Smooth muscle cell of the coronary artery (primary cell): ENCODE measurements around the gene PGAP6. TPM values are rescaled to one million over a fixed set of nuclear protein-coding genes. Genes with fewer than 3 reads are reported as not detected.

ENCODE experiments used
- total RNA-seq: library from RNA; depleted of rRNA; stranded (reverse); fragments of >200 nt; gene quantifications from 2 replicates; pipeline ENCODE4 v1.2.3, GENCODE V29; 2014; ENCODE audit warnings: low replicate concordance

PGAP6 gene, protein sequence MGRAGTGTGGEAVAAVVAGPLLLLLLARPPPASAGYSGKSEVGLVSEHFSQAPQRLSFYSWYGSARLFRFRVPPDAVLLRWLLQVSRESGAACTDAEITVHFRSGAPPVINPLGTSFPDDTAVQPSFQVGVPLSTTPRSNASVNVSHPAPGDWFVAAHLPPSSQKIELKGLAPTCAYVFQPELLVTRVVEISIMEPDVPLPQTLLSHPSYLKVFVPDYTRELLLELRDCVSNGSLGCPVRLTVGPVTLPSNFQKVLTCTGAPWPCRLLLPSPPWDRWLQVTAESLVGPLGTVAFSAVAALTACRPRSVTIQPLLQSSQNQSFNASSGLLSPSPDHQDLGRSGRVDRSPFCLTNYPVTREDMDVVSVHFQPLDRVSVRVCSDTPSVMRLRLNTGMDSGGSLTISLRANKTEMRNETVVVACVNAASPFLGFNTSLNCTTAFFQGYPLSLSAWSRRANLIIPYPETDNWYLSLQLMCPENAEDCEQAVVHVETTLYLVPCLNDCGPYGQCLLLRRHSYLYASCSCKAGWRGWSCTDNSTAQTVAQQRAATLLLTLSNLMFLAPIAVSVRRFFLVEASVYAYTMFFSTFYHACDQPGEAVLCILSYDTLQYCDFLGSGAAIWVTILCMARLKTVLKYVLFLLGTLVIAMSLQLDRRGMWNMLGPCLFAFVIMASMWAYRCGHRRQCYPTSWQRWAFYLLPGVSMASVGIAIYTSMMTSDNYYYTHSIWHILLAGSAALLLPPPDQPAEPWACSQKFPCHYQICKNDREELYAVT
- 85.1 and 108 TPM in 2 replicates for total RNA-seq

DNA sequence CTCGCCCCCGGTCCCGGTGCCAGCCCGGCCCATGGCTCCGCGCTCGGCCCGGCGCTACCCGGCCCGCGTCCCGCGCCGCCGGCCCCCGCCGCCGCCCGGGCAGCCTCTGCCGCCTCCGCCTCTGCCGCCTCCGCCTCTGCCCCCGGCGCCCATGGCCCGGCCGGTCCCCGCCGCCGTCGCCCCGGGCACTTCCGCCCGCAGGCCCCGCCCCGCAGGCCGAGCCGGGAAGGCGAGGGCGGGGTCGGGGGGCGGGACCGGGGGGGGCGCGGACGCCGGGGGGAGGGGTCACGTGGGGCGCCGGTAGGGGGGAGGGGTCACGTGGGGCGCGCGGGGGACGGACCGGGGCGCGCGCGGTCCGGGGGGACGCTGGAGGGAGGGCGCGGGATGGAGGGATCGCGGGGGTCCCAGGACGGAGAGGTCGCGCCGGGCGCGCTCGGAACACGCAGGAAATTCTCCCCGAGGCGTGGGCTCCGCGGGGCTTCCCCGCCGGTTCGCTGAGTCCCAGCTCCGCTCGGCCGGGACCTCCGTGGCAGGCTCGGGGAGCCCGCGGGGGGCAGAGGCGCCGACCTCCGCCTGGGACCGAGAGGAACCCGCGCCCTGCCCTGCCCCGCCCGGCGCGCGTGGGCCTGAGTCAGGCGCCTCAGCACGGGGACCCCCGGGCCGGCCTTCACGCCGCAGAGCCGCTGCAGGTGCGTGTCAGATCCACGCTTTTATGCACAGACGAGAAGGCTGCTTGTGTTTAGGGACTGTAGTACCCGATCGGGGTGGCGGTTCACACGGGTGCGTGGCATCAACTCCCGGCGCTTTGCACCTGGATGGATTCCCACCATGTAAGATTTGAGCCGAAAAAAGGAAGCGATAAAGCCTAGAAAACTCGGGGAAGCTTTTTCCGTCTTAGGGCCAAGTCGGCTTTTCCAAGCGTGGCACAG, at the start of gene PGAP6:
Gene PGAP6, minus strand, starts transcription at position 190 of the 929 bp plus-strand sequence. Its CDS starts 157 bp downstream, at position 33.

DNA sequence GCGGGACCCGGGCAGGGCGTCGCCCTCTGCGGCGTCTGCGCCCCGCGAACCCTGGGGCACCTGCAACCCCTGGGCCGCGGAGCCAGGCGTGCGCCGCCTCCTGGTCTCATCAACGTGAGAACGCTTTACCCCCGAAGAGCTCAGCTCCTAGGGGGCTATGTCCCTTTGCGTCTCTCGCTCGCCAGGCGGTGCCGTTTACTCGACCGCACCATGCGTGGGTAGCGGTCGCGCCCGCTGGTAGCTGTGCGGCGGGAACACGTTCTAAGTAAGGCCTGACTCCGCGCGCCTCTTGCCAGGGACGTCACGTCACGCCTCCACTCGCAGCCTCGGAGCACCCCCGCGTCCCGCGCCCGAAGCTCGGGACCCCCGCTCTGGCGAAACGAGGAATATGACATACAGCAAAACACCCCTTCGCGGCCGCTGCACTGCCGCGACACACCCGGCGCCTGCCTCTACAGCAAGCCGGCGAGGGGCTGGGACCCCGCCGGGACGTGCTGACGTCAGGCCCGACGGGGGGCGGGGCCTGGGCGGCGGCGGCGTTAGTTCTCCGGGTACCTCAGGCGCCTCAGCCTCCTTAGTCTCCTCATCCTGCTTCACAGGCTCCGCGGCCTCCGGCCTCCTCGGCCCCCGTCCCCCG, 43.4 kb upstream of the PGAP6 start, which contains the start of gene RAB11FIP3:
Gene RAB11FIP3, plus strand, starts transcription at position 568 of the 637 bp plus-strand sequence. CDS start 358 bp downstream, outside the sequence.

DNA sequence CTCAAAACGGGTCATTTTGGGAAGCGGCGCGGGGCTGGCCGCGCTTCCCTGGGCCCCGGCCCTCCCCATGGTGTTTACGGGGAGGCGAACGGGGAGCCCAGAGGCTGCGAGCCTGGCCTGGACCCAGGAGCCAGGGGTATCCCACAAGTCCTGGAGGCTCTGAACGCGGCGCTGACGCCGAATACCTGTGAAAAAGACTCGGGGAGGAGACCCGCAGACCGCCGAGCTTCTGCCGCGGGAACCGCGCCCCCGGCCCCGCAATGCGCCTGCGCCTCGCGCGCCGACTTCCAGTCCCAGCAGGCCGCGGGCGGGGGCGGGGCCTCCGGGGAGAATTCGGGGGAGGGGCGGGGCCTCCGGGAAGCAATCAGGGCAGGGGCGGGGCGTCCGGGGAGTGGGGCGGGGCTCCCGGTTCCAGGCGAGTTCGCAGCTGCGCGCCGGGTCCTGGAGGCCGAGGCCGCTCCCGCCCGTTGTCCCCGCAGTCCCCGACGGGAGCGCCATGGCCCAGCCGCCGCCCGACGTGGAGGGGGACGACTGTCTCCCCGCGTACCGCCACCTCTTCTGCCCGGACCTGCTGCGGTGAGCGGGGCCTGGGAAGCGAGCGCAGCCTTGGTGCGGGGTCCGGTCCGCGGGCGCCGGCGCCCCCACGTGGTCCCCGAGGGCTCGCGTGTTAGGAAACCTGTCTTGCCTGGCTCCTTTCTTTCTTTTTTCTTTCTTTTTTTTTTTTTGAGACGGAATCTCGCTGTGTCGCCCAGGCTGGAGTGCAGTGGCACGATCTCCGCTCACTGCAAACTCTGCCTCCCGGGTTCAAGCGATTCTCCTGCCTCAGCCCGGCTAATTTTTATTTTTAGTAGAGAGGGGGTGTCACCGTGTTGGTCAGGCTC, 19.9 kb upstream of the PGAP6 start, which contains the start of gene DECR2:
Gene DECR2, plus strand, starts transcription at position 418 of the 881 bp plus-strand sequence. Its CDS starts 79 bp downstream, at position 497.

DNA sequence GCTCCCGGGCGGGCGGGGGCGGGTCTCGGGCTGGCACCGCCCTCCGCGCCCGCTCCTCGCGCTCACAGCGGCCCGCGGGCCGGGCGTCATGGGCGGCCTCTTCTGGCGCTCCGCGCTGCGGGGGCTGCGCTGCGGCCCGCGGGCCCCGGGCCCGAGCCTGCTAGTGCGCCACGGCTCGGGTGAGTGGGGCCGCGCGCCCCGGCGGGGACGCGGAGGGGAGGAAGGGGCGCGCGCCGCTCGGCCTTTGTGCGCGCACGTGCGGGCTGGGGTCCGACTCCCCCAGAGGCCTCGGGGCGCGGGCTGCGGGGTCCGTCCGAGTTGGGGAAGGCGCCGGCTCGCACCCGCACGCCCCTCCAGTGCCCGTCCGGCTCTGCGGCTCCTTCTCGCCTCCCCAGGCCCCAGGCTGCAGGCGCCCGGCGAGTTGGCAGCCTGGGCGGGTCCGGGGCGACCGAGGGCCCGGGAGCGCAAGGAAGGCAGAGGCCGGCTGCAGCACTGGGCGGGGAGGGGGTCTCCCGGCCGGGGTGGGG, 15.4 kb upstream of the PGAP6 start, which contains the start of gene NME4:
Gene NME4, plus strand, starts transcription at position 65 of the 527 bp plus-strand sequence. Its CDS starts 24 bp downstream, at position 89.

DNA sequence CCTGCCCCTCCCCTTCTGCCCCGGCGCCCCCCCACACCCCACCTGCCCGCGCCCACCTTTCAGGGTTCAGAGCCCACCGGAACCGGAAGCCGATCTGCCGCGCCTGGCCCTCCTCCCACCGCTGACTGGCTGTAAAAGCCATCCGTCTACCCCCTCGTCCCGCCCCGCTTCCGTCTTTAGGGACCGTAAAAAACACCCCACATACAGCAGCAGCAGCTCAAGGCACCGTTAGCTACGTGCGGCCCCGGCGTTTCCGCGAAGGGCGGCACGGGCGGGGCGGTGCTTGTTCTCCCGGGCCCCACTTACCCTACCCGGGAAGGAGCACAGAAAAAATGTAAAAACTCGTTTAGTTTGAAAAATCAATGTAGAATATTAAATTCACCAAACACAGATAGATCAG, 11.3 kb downstream of the PGAP6 start, which contains the start of gene MRPL28:
Gene MRPL28, minus strand, starts transcription at position 96 of the 400 bp plus-strand sequence. CDS start 320 bp downstream, outside the sequence.

DNA sequence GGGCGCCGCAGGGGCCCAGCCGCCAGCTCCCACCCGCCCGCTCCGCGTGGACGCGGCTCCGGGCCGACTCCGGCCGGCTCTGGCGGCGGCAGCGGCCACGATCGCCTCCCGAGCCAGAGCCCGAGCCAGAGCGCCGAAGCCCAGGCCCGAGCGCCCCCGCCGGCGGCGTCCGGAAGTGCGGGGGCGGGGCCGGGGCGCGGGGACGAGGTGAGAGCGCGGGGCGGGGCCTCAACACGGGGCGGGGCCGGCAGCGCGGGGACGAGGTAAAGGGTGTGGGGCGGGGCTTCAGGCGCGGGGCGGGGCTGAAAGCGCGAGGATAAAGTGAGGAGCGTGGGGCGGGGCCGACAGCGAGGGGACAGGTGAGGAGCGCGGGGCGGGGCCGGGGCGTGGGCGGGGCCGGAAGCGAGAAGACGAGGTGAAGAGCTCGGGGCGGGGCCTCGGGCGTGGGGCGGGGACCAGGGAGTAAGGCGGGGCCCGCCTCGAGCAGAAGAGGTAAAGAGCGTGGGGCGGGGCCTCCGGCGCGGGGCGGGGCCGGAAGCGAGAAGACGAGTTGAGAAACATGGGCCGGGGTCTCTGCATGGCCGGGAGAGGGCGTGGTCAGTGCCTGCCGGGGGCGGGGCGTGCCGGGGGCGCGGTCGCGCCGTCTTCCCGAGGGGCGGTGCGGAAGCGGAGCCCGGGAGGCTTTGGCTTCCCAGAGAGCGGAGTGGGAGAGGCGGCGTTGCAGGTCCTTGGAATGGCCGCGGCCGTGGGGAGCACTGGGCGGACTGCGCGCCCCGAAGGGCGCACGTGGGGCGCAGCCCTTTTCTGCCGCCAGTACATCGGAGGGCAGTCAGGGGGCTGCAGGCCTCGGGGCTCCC, 29.0 kb downstream of the PGAP6 start, which contains the start of gene AXIN1:
Gene AXIN1, minus strand, starts transcription at position 177 of the 857 bp plus-strand sequence. CDS start 5,698 bp downstream, outside the sequence.

Other genes starting within 250 kb of the PGAP6 start
- 5.8 and 7.0 TPM in 2 replicates for gene NPRL3, start 243.3 kb downstream of the PGAP6 start, total RNA-seq
- not detected in 2 replicates for gene HBZ, start 229.3 kb downstream of the PGAP6 start, total RNA-seq
- not detected in 2 replicates for gene HBM, start 216.0 kb downstream of the PGAP6 start, total RNA-seq
- gene HBA2, start 209.1 kb downstream of the PGAP6 start, total RNA-seq: 0.23 TPM in 1 of 2 replicates, not detected in the other
- not detected in 2 replicates for gene HBA1, start 205.3 kb downstream of the PGAP6 start, total RNA-seq
- gene HBQ1, start 201.5 kb downstream of the PGAP6 start, total RNA-seq: not detected in 2 replicates
- 26.6 and 30.3 TPM in 2 replicates for gene LUC7L, start 152.5 kb downstream of the PGAP6 start, total RNA-seq
- 25.9 and 46.7 TPM in 2 replicates for gene FAM234A, start 147.2 kb downstream of the PGAP6 start, total RNA-seq
- 1.2 and 10.1 TPM in 2 replicates for gene RGS11, start 106.0 kb downstream of the PGAP6 start, total RNA-seq
- gene ARHGDIG, start 101.4 kb downstream of the PGAP6 start, total RNA-seq: 2.2 and 2.9 TPM in 2 replicates
- 0.23 and 0.38 TPM in 2 replicates for gene PDIA2, start 98.8 kb downstream of the PGAP6 start, total RNA-seq
- gene AXIN1, start 29.3 kb downstream of the PGAP6 start, total RNA-seq: 17.8 and 17.9 TPM in 2 replicates
- 36.4 and 93.1 TPM in 2 replicates for gene MRPL28, start 11.4 kb downstream of the PGAP6 start, total RNA-seq
- gene NME4, start 15.2 kb upstream of the PGAP6 start, total RNA-seq: 76.3 and 99.0 TPM in 2 replicates
- 6.6 and 12.5 TPM in 2 replicates for gene DECR2, start 19.9 kb upstream of the PGAP6 start, total RNA-seq
- 12.7 and 21.5 TPM in 2 replicates for gene RAB11FIP3, start 43.7 kb upstream of the PGAP6 start, total RNA-seq
- 12.8 and 17.1 TPM in 2 replicates for gene CAPN15, start 145.7 kb upstream of the PGAP6 start, total RNA-seq
- under 0.01 TPM in 1 of 2 replicates, not detected in the other for gene PRR35, start 178.4 kb upstream of the PGAP6 start, total RNA-seq
- gene NHLRC4, start 185.0 kb upstream of the PGAP6 start, total RNA-seq: 0.35 and 1.4 TPM in 2 replicates
- gene PIGQ, start 188.0 kb upstream of the PGAP6 start, total RNA-seq: 18.5 and 19.5 TPM in 2 replicates
- gene RAB40C, start 208.1 kb upstream of the PGAP6 start, total RNA-seq: 8.6 and 9.8 TPM in 2 replicates
- gene WFIKKN1, start 249.0 kb upstream of the PGAP6 start, total RNA-seq: 0.08 and 0.12 TPM in 2 replicates